Neural crest cell (in vitro differentiated cells): ENCODE data around the gene FGA. TPM values are rescaled to one million over a fixed set of nuclear protein-coding genes. Genes with fewer than 3 reads are reported as not detected.

Experiments
- DNase-seq: peaks from one replicate; pipeline ENCODE4 v3.0.0; 2021; ENCODE audit warnings: low read depth, mixed read lengths, low spot score
- H3K27ac Mint-ChIP-seq: one replicate; pipeline ENCODE4 v1.8.0; 2021; ENCODE audit warnings: mild to moderate bottlenecking, mixed read lengths; ENCODE audit not compliant: unreplicated experiment
- H3K27me3 Mint-ChIP-seq: 2 replicates; pipeline ENCODE4 v1.8.0; 2021; ENCODE audit warnings: low read depth, mild to moderate bottlenecking, mixed read lengths
- H3K36me3 Mint-ChIP-seq: 2 replicates; pipeline ENCODE4 v1.8.0; 2021; ENCODE audit warnings: low read depth, mild to moderate bottlenecking, mixed read lengths
- H3K4me1 Mint-ChIP-seq: 2 replicates; pipeline ENCODE4 v1.8.0; 2021; ENCODE audit warnings: mixed read lengths
- H3K4me3 Mint-ChIP-seq: one replicate; pipeline ENCODE4 v1.8.0; 2021; ENCODE audit warnings: mild to moderate bottlenecking, mixed read lengths
- H3K9me3 Mint-ChIP-seq: 2 replicates; pipeline ENCODE4 v1.8.0; 2021; ENCODE audit warnings: mixed read lengths
- CTCF ChIP-seq: fragments of 200-600 bp; sonication (generic); conservative IDR thresholded peaks from 2 replicates; pipeline ENCODE4 v1.5.0; 2021; ENCODE audit warnings: antibody characterized with exemption, mild to moderate bottlenecking
- total RNA-seq: library from RNA; stranded (reverse); gene quantifications from 2 replicates; pipeline ENCODE4 v1.2.1, GENCODE V29; 2021

The FGA gene
- total RNA-seq, 1 donor from 2014 or later, result not detected

DNA sequence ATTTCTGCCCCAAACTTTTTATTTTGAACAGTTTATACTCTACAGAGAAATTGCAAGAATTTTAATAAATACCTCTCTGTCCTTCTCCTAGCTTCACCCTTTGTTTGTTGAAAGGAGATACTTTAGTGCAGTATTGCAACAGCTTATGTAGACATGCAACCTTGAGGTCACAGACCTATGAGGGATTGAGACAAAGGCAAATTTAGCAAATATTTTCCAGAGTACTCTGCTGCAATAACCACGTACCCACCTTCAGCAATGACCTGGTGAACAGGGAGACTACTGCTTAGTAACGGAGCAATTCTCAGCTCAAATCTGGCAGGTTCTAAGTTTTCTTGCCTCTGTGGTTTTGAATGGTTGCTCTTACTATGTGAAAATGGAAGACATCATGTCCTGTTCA, 13.2 kb downstream of the FGA start:
- Mint-ChIP-seq H3K27me3 (no peaks in the 10 kb centered on the region), H3K4me1 (no peaks in the 10 kb centered on the region), H3K9me3 (no peaks in the 10 kb centered on the region), H3K36me3 (no peaks in the 10 kb centered on the region), H3K4me3 (no peak overlapping the region), H3K27ac (no peak overlapping the region)
- no peak for DNase-seq
- no peak for TF ChIP-seq CTCF

GRCh38 chr4:154574311-154574710, 16.2 kb downstream of the FGA start:
- no peak overlapping the region for H3K4me3 Mint-ChIP-seq
- no peak overlapping the region for H3K27ac Mint-ChIP-seq
- H3K4me1 Mint-ChIP-seq, result no peaks in the 10 kb centered on the region
- no peaks in the 10 kb centered on the region for H3K36me3 Mint-ChIP-seq
- H3K9me3 Mint-ChIP-seq, result peaks cover 4% of the 10 kb centered on the region
- no peak for DNase-seq
- H3K27me3 Mint-ChIP-seq, result no peaks in the 10 kb centered on the region
- no peak for TF ChIP-seq CTCF

DNA sequence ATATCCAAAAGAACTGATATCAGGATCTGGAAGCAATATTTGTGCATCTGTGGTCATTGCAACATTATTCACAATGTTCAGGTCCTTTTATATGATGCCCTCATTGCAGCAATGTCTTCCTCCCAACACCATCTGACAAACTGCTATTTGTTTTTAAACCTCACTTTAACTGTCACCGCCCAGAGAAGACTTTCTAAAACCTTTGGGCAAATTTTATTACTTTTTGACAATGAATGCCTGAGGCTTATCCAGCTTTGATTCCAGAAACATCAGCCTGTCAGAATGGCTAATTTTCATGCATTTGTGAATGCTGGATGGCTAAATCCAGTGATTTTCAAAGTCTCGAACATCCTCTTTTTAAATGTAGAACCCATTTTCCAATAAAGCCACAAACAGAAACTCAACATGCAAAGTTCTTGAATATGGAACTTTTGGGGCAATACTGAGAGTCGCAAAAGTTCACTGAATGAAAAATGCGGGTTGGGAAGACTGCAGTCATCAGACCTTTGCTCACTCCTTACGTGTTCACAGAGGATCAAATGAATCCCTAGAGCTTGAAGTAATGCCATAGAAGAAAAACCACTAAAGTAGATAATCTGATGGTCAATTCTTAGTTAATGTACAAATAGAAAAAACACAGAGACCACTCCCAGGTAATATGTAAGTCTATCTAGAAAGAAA, 17.2 kb downstream of the FGA start:
- Mint-ChIP-seq H3K27me3 (no peaks in the 10 kb centered on the region), H3K27ac (no peak overlapping the region)
- TF ChIP-seq CTCF, result no peak

DNA sequence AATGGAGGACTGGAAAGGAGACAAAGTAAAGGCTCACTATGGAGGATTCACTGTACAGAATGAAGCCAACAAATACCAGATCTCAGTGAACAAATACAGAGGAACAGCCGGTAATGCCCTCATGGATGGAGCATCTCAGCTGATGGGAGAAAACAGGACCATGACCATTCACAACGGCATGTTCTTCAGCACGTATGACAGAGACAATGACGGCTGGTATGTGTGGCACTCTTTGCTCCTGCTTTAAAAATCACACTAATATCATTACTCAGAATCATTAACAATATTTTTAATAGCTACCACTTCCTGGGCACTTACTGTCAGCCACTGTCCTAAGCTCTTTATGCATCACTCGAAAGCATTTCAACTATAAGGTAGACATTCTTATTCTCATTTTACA, 21.0 kb downstream of the FGA start:
- DNase-seq, result no peak
- Mint-ChIP-seq H3K4me1 (no peaks in the 10 kb centered on the region), H3K9me3 (peaks cover 4% of the 10 kb centered on the region), H3K36me3 (no peaks in the 10 kb centered on the region), H3K27me3 (no peaks in the 10 kb centered on the region), H3K4me3 (no peak overlapping the region), H3K27ac (no peak overlapping the region)
- TF ChIP-seq CTCF, result no peak

More for the DNA sequence above, 17.2 kb downstream of the FGA start:
- Mint-ChIP-seq H3K4me1 (no peaks in the 10 kb centered on the region), H3K9me3 (peaks cover 4% of the 10 kb centered on the region), H3K36me3 (no peaks in the 10 kb centered on the region), H3K4me3 (no peak overlapping the region)
- no peak for DNase-seq

DNA sequence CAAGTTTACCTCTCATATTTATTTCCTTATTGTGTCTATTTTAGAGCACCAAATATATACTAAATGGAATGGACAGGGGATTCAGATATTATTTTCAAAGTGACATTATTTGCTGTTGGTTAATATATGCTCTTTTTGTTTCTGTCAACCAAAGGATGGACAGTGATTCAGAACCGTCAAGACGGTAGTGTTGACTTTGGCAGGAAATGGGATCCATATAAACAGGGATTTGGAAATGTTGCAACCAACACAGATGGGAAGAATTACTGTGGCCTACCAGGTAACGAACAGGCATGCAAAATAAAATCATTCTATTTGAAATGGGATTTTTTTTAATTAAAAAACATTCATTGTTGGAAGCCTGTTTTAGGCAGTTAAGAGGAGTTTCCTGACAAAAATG, 21.5 kb downstream of the FGA start:
- Mint-ChIP-seq H3K27ac (no peak overlapping the region), H3K27me3 (no peaks in the 10 kb centered on the region), H3K36me3 (no peaks in the 10 kb centered on the region), H3K4me1 (no peaks in the 10 kb centered on the region), H3K9me3 (peaks cover 4% of the 10 kb centered on the region), H3K4me3 (no peak overlapping the region)
- DNase-seq, result no peak
- TF ChIP-seq CTCF, result no peak
